Stimulated activated CD8-positive, alpha-beta memory T cell treated with anti-CD3 and anti-CD28 coated beads, Interleukin-4, amount 100 ng/mL, for 48 hours (primary cell): ENCODE results near the gene CAMK2B.
A peak's percentile ranks its signal among the peaks of the same experiment; 100 is the strongest.

ENCODE experiments used
- DNase-seq: peaks from one replicate; pipeline ENCODE4 v3.0.0-alpha.2; 2020

CAMK2B gene

DNA sequence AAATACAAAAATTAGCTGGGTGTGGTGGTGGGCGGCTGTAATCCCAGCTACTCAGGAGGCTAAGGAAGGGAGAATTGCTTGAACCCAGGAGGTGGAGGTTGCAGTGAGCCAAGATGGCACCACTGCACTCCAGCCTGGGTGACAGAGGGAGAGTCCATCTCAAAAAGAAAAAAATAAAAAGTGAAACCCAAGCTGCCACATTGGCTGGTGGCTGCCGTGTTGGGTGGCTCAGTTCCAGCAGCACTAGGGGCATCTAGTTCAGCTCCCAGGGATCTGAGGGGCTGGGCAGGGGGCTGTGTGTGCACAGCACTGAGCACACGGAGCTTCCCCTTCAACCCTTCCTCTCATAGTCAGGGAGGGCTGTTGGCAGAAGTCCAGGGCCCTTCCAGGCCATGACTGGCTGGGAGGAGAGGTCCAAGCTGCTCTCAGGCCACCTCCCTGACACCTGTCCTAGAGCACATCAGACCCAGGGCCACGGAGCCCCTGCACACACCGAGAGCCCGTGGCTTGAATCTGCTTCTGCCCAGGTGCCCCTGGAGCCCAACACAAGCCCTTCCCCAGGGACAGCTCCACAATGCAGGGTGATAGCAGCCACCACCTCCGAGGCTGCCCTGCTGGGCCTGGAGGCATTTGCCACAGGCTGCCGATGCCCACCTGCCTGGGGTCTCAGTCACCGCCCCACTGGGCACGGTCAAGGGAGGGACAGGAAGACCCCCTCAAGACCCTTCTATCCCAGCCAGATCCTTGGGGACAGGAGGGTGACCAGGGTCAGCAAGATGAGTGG is 77.3 kb downstream of the CAMK2B start:
- DNase-seq, result no peak

DNA sequence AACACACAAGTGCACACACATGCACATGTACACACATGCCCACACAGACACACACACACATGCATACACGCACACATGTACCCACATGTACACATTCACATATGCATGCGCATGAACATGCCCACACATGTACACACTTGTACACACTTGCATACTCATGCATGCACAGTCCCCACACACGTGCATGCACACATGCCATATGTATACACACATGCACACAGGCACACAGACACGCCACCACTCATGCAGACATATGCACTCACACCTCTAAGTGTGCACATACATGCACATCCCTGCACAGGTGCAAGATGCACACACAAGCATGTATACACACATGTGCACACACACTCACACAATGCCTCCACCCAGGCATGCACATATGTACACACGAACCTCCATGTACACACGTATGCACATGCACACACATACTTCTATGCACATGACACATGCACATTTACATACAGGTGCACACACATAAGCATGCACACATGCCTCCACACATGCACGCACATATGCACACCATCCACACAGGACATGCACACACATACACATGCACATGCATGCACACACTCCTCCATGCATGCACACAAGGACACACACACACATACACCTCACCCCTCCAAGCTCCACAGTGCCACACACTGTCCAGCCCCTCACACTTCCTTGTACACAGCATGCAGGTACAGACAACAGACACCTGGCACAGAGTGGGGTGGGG is 78.8 kb downstream of the CAMK2B start:
- DNase-seq, result no peak

DNA sequence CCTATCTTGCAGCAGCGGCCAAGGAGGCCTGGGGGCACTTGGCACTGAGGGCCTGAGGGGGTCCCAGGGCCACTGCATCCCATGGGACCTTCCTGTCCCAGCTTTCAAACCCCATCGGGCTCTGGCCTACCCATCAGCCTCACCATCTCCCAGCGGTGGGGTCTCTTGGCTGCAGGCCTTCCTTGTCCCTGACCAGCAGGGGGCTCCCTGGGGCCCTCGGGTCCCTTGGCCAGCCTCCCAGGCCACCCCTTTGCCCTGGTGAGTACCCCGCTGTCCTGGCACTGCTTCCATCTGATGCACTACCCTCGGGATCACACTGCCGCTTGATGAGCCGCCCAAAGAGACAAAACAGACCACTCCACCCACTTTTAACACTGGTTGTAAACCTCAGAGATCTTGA is 81.1 kb downstream of the CAMK2B start:
- peak; percentile 71 for DNase-seq

DNA sequence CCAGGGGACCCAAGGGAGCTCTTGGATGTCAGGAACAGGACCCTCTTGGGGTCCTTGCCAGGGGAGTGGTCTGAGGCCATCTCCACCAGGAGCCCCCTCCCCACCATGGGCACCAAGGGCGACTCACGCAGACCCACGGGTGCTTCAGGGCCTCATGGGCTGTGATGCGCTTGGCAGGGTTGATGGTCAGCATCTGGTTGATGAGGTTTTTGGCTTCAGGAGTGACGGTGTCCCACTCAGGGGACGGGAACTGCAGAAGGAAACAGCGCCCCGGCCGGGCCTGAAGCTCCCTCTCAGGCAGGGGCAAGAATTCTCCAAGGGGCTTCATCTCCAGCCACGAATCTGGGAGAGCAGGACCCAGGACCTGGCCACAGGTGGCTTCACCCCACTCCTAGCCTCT is 83.3 kb downstream of the CAMK2B start:
- DNase-seq, result no peak

DNA sequence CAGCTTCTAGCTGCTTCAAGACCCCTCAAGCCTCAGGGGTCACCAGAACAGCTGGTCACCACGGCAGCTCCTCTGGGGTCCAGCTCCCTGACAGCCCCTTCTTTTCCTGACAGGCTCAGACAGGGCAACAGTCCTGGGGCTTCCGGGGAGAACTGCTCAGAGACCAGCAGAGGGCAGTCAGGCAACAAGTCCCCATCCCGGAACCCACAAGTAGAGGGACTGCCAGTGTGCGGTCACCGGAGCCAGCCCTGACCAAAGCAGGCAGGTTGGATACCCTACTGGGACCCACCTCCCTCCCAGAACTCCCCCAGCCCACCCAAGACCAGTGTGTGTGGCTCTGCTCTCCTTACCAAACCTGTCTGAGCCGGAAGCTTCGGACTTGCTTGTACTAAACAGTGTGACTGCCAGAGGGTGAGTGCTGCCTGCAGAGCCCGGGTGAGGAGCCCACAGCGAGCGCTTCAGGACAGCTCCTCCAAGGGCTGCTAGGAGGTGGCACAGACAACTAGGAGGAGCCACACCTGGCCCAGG is 84.3 kb downstream of the CAMK2B start:
- peak; percentile 72 for DNase-seq

DNA sequence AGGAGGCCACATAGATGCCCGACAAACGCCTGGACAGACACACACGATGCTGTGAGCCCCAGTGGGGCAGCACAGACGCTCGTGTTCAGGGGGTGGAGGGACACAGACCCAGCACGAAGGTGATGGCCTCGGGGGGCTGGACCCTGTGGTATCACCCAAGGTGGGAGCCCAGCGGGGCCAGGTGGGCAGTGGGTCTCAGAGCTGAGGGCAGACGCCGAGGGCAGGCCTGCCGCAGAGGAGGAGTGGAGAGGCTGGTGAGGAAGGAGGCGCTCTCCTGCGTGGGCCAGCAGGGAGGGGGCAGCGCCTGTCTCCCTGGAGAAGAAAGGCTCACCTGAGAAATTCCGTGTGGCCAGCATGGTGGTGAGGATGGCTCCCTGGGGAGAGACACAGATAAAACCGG is 85.0 kb downstream of the CAMK2B start:
- no peak for DNase-seq

DNA sequence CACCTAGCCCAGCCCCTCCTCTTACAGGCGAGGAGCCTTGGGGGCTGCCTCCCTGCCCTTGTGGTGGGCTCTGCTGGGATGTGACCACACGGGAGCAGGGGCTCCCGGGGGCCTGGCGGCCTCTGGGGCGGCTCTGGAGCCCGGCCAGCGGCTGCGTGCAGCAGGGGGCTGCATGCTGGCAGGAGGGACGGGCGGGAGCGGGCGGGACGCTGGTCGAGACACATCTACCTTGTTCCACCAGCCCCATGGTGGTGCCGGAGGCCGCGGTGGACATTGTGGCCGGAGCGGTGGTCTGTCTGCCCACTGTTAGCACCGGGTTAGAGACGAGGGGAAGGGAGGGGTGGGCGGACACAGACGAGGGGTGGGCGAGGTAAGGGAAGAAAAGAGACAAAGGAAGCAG is 86.0 kb downstream of the CAMK2B start:
- no peak for DNase-seq

DNA sequence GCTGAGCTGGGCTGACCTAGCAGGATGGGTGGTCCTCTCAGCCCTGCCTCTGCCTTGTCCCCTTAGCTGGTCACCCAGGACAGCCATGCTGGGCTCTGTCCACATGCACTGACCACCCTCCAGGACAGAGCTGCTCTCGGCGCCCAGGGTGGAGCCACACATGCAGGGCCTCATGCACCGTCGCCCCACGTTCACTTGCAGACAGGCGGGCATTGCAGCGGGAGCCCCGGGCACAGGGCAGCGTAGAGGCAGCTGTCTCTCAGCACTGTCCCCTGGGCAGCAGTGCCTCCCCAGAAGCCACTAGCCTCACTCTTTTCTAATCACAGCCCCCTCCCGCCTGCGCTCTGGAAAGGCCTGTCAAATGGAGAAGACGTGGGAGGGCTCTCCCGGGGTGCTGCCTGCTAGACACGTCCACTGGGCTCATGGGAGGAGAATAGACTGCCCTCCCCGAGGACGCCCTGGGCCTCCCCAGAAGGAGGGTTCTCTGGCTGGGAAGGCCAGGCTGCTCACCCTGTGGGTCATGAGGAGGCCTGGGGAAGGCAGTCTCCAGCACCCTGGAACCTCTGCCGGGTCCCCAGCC is 87.2 kb downstream of the CAMK2B start:
- no peak for DNase-seq

DNA sequence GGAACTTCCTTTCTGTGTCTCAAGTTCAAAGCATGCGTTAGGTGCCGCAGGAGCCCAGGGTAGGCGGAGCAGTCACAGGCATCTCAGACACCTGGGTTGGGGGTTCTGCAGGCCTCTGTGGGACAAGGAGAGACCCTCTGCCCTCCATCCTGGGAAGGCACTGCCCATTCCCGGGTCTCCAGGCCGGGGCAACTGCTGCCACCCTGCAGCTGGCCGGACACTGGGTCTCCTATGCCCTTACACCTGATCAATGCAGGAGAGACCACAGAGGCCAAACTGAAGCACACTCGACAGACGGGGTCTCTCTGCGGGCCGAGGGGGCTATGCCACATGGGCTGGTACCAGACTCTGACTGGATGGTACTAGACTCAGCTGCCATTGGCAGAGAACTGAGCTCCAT is 87.7 kb downstream of the CAMK2B start:
- no peak for DNase-seq

DNA sequence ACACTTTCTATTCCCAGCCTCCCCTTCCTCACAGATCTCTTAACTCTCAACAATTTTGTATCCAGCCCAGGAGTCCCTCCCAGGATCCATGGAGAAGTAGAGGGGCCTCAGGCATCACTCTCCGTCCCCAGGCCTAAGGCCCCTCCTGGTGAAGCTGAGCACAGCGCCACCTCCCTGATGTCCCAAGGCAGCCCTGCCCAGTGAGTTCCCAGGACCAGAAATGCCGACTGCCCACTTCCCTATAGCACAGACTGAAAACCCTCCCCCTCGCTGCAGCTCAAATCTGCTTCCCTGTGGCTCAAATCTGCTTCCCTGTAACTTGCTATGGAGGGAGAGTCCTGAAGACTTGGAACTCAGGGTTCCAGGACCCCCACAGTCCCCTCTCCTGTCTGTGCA is 89.1 kb downstream of the CAMK2B start:
- DNase-seq, result no peak

DNA sequence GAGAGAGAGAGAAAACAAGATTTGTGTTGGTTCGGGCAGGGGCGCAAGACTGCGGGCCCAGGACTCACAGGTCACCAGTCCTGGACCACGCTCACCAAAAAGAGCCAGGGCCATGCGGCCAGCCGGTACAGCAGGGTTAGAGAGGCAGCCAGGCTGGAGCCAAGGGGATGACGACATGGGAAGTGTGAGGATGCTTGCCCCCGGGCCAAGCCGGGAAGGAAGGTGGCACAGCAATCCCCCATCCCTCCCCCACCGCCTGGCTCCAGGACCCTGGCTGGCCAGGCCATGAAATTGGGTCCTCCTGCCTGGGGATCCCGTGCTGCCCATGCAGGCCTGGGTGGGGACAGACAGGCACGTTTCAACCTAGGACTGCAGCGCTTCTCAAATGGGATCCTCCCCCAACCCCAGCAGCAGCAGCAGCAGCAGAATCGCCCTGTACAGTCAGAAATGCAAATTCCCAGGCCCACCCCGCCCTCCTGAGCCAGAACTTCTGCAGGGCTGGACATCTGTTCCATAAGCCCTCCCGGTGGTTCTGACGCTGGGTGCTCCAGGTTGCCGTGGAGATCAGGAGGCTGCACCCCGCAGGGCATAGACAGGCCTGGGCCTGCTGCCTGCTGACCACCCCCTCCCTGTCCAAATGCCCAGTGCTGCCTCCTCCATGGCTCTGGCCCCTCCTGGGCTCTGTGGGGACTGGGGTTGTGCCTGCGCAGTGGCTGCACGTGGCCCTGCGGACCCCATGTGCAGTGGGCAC is 89.6 kb downstream of the CAMK2B start:
- DNase-seq, result no peak

DNA sequence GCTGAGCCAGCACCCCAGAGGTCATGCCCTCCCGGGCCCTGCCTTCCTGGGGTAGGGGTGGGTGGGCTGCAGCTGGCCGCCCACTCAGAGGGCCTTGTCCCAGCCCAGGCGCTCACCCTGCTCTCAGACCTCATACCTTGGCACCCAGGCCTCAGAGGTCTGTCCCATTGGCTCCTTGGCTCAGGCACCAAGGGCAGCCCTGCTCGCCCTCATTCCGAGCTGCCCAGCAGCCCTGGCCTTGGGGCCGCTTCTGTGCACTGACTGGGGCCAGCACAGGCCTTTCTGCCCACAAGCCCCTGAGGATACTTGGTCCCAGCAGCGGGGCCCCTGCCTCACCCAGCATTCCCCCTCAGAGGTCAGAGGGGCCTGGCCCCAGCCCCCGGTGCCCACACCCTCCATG is 90.3 kb downstream of the CAMK2B start:
- no peak for DNase-seq

DNA sequence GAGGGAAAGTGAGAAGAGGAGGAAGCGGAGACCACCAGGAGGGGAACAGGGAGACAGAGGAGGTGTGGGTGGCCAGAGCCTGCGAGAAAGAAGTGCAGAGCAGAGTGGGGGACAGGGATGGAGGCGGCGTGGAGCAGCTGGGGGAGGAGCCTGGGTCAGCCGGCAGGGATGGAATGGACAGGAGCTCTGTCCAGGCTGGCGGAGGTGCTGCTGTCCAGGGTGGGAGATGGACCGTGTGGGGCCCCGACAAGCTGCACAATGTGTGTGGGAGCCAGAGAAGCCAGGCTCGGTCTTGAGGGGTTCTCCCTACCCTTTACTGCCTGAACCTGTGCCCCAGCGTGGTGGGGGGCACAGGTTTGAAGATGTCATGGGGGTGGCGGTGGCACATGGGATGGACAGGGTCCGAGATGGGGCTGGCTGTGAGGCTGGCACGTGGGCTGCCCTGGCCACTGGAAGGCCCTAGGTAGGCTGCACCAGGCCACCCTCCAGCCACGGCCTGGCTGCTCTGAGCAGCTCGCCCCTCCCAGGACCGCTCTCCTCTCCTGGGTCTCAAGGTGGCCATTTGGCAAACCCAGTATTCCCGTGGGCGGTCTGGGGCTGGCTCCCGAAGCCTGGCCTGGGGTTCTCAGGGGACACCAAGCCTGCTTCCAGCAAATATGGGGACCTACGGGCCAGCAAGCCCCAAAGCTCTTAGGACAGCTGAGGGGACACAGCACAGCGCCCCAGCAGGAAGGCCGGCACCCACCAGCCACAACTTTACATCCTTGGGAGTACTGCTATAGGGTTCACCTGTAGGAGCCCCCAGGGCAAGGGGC is 92.3 kb downstream of the CAMK2B start:
- DNase-seq, result no peak

DNA sequence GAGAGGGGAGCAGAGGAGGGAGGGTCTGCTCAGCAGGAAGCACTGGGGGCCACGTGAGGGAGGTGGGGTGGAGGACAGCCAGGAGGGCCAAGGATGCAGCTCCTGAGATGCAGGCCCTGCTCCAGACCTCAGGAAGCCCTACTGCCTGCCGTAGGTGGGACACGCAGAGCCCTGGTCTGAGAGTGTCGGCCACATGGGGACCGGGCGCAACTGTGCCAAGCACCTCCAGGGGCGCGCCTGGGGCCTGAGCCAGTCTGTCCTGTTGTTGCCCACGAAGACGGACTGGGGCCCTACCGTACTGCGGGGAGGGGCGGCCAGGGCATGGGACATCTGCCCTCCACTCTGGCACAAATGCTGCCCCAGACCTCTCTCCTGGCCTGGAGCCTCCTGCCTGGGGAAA is 93.0 kb downstream of the CAMK2B start:
- no peak for DNase-seq

DNA sequence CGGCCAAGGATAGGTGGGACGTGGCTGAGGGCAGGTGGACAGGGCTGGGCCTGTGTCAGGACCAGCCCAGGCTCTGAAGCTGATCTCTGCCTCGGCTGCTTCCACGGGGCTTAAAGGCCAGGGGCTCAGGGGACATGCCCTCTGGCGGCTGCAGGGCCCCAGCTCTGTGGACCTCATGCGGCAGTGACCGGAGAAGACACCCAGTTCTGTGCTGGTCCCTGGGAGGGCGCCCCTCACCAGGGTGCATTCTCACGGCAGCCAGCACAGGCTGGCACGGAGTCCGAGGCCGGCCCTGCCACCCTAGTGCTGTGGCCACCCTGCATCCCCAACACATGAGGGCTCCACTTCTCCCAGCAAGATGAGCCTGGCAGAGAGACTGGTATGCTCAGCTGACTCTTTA is 94.3 kb downstream of the CAMK2B start:
- no peak for DNase-seq

DNA sequence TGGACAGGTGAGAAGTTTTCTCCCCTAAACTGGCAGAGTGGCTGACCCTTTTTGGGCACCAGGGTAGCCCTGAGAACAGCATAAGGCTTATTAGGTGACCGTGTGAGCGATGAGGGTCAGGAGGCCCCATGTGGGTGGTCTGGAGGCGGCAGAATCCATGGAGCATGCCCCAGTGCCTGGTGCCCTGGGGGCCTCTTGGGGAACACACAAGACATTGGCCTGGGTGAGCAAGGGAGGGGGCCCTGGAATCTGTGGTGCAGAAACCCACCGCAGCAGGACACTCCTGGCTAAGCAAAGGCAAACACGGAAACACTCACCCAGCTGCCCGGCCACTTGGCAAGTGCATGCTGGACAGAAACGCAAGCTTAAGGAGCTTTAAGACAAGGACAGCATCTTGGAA is 95.1 kb downstream of the CAMK2B start:
- no peak for DNase-seq

DNA sequence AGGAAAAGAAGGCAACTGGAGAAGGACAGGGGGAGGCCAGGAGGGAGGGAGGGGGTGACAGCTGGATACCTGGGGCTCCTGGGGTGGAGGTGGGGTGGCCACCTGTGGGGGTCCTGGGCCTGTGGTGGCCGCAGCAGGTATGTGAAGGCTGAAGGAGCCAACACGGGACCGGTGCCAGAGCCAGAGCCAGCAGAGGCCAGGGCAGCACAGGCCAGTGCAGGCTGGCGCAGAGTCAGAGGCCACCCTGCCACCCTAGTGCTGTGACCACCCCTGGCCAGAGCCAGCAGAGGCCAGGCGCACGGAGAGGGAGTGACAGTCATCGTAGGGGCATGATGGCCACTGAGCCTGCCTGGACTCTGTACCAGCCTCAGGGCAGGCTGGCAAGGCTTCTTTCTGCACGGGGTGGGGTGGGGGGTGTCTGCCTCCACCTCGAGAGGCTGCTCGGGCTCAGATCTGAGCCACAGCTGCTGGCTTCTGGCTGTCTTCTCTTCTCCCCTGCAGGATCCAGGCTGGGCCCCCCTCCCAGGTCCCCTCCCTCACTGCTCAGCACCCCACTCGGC is 95.8 kb downstream of the CAMK2B start:
- no peak for DNase-seq

DNA sequence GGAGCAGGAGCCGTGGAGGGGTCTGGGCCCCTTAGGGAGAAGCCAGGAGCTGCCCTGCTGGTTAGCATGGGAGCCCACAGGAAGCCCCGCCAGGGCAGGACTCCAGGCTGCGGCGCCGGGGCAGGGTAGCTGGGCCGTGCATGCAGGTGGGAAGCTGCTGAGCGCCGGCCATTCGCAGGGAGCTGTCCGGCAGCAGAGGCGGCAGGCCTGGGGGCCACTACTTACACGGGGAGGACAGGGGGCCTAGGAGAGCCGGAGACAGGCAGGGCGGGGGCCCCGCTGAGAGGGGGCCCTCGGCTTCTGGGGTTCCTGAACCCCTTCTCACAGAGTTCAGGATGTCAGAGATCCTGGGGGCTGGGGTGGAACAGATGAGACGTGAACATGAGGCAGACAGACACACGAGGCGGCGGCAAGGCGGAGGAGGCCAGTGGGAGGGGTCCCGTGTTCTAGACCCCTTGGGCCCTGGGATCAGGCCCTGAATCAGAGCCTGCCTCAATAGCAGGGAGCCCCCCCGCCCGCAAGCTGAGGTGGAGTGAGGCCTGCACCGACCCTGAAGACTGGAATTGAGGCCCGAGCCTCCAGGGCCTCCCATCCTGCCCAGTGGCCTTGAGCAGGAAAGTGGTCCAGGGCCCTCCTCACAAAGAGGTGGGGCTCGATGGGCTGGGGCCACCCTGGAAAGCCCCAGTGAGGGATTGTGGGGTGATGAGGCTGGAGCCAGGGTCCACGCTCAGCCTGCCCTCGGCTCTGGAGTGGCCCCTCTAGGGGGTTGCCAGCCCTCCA is 96.6 kb downstream of the CAMK2B start:
- no peak for DNase-seq

DNA sequence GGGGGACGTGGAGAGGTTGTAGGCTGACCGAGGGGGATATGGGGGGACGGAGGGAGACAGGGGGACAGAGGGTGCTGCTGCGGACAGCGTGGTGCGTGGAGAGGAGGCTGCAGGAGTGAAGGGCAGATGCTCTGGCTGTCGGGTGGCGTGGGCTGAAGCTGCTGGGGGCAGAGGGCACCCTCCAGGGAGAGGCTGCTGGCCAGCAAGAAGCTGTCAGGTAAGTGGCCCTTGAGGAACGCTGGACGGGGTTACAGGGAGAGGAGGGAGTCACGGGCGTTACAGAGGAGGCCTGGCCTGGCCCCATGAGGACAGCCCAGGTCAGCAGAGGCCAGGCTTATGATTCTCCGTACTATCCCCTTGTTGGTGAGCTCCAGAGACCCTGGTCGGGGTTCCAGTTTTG is 97.5 kb downstream of the CAMK2B start:
- DNase-seq, result no peak

DNA sequence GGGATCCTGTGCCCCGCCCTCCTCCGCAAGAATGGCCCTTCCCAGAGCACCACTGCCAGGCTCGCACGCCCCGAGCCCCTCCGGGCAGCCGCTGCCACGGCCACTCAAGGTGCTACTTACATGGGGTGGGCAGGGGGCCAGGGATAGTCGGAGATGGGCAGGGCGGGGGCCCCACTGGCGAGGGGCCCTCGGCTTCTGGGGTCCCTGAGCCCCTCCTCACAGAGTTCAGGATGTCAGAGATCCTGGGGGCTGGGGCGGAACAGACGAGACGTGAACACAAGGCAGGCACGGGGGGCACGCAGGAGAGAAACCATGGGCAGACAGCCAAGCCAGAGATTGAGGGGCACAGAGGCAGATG is 99.0 kb downstream of the CAMK2B start:
- no peak for DNase-seq
